MM.1S (cell line): ENCODE data around the gene NFKB2.

Experiments used
- DNase-seq: peaks from one replicate; pipeline ENCODE4 v3.0.0-alpha.2; 2015
- H2AFZ ChIP-seq: fragments of 300-600 bp; sonication (generic); 2 replicates; pipeline ENCODE4 v1.6.0; 2016; ENCODE audit warnings: antibody characterized with exemption, low read length
- H3F3A ChIP-seq: fragments of 300-600 bp; sonication (generic); 2 replicates; pipeline ENCODE4 v1.6.1; 2016; ENCODE audit warnings: mild to moderate bottlenecking, antibody characterized with exemption, low read length, moderate library complexity, mixed read lengths; ENCODE audit not compliant: insufficient read depth
- H3K27ac ChIP-seq: fragments of 300-600 bp; sonication (generic); 2 replicates; pipeline ENCODE4 v1.5.1; 2016; ENCODE audit warnings: mild to moderate bottlenecking, low read length
- H3K27me3 ChIP-seq: fragments of 300-600 bp; sonication (generic); replicated peaks from 2 replicates; pipeline ENCODE4 v1.6.0; 2016; ENCODE audit warnings: low read length; ENCODE audit not compliant: insufficient read depth
- H3K36me3 ChIP-seq: fragments of 300-600 bp; sonication (generic); replicated peaks from 2 replicates; pipeline ENCODE4 v1.6.1; 2016; ENCODE audit warnings: mild to moderate bottlenecking, low read length, mixed read lengths; ENCODE audit not compliant: insufficient read depth
- H3K4me1 ChIP-seq: fragments of 300-600 bp; sonication (generic); 2 replicates; pipeline ENCODE4 v1.6.1; 2016; ENCODE audit warnings: low read length, mixed read lengths
- H3K4me2 ChIP-seq: fragments of 300-600 bp; sonication (generic); 2 replicates; pipeline ENCODE4 v1.6.0; 2016; ENCODE audit warnings: low read depth, low read length
- H3K4me3 ChIP-seq: fragments of 300-600 bp; sonication (generic); 2 replicates; pipeline ENCODE4 v1.5.1; 2016; ENCODE audit warnings: low read length, mixed read lengths
- H3K79me2 ChIP-seq: fragments of 300-600 bp; sonication (generic); 2 replicates; pipeline ENCODE4 v1.6.1; 2016; ENCODE audit warnings: mixed run types, low read length, mixed read lengths
- H3K9ac ChIP-seq: fragments of 300-600 bp; sonication (generic); 2 replicates; pipeline ENCODE4 v1.6.1; 2016; ENCODE audit warnings: low read length, mixed read lengths
- H3K9me2 ChIP-seq: fragments of 300-600 bp; sonication (generic); replicated peaks from 2 replicates; pipeline ENCODE4 v1.6.1; 2016; ENCODE audit warnings: mild to moderate bottlenecking, low read length, mixed read lengths; ENCODE audit not compliant: insufficient read depth
- H3K9me3 ChIP-seq: fragments of 300-600 bp; sonication (generic); replicated peaks from 2 replicates; pipeline ENCODE4 v1.6.1; 2016; ENCODE audit warnings: mild to moderate bottlenecking, low read length, mixed read lengths; ENCODE audit not compliant: insufficient read depth
- H4K20me1 ChIP-seq: fragments of 300-600 bp; sonication (generic); 2 replicates; pipeline ENCODE4 v1.6.1; 2016; ENCODE audit warnings: mild to moderate bottlenecking, low read length, moderate library complexity, mixed read lengths; ENCODE audit not compliant: insufficient read depth
- CTCF ChIP-seq: fragments of 300-600 bp; sonication (generic); IDR thresholded peaks from 2 replicates; pipeline ENCODE4 v1.5.1; 2016; ENCODE audit warnings: antibody characterized with exemption, low read length, mixed read lengths
- EZH2 ChIP-seq: fragments of 300-600 bp; sonication (generic); optimal IDR thresholded peaks from 2 replicates; pipeline ENCODE3; 2017; ENCODE audit warnings: low read depth, mild to moderate bottlenecking, antibody characterized with exemption, low read length, mixed read lengths
- EZH2phosphoT487 ChIP-seq: fragments of 300-600 bp; sonication (generic); IDR thresholded peaks from 2 replicates; pipeline ENCODE4 v1.6.1; 2018; ENCODE audit warnings: antibody characterized with exemption, low read length

The NFKB2 gene

GRCh38 chr10:102394079-102394800, 1.3 kb upstream of the NFKB2 start:
- TF ChIP-seq EZH2 (no peak), EZH2phosphoT487 (no peak), CTCF (no peak)
- H3K9me2 ChIP-seq: no peaks in the 10 kb centered on the region
- H3K4me2 ChIP-seq: peak overlapping the region; percentile 97
- peak overlapping the region; percentile 100 for H3K27ac ChIP-seq
- H3K4me1 ChIP-seq: peaks cover 18% of the 10 kb centered on the region
- peak overlapping the region; percentile 100 for H3K9ac ChIP-seq
- H2AFZ ChIP-seq: peak overlapping the region; percentile 53; the same call in 1 of the 2 replicates
- DNase-seq: peak; percentile 98
- no peaks in the 10 kb centered on the region for H3K9me3 ChIP-seq
- no peaks in the 10 kb centered on the region for H3K27me3 ChIP-seq
- peak overlapping the region; percentile 99 for H3K4me3 ChIP-seq
- H3K36me3 ChIP-seq: peaks cover 7% of the 10 kb centered on the region
- H3F3A ChIP-seq: peaks cover 41% of the 10 kb centered on the region
- H3K79me2 ChIP-seq: peaks cover 37% of the 10 kb centered on the region
- H4K20me1 ChIP-seq: no peaks in the 10 kb centered on the region

- peak overlapping the region; percentile 100 for H3K27ac ChIP-seq
- H4K20me1 ChIP-seq: peaks cover 3% of the 10 kb centered on the region; the same call in 1 of the 2 replicates
- DNase-seq: peak; percentile 57
- peaks cover 7% of the 10 kb centered on the region for H3K36me3 ChIP-seq
- peak overlapping the region; percentile 97 for H3K4me2 ChIP-seq
- peaks cover 40% of the 10 kb centered on the region for H3K79me2 ChIP-seq
- H3F3A ChIP-seq: peaks cover 42% of the 10 kb centered on the region
- no peaks in the 10 kb centered on the region for H3K9me3 ChIP-seq
- H3K9me2 ChIP-seq: no peaks in the 10 kb centered on the region
- peak overlapping the region; percentile 99 for H3K4me3 ChIP-seq
- H3K9ac ChIP-seq: peak overlapping the region; percentile 100
- peaks cover 21% of the 10 kb centered on the region for H3K4me1 ChIP-seq
- no peak for TF ChIP-seq CTCF
- no peak for TF ChIP-seq EZH2phosphoT487
- TF ChIP-seq EZH2: no peak
- H3K27me3 ChIP-seq: no peaks in the 10 kb centered on the region
- H2AFZ ChIP-seq: peak overlapping the region; percentile 53; the same call in 1 of the 2 replicates
Measured at GRCh38 chr10:102394801-102395399, 605 bp upstream of the NFKB2 start.

- Histone ChIP-seq H3K27me3 (no peaks in the 10 kb centered on the region), H3K9ac (peak overlapping the region; percentile 100), H3K9me2 (no peaks in the 10 kb centered on the region), H3K4me2 (peak overlapping the region; percentile 93), H3K27ac (peak overlapping the region; percentile 100), H3K4me1 (peaks cover 24% of the 10 kb centered on the region), H3F3A (peaks cover 47% of the 10 kb centered on the region), H3K4me3 (peak overlapping the region; percentile 99), H2AFZ (no peak overlapping the region), H3K36me3 (peaks cover 12% of the 10 kb centered on the region), H3K79me2 (peaks cover 48% of the 10 kb centered on the region), H3K9me3 (no peaks in the 10 kb centered on the region), H4K20me1 (peaks cover 10% of the 10 kb centered on the region; the same call in 1 of the 2 replicates)
- peak; percentile 41 for DNase-seq
- TF ChIP-seq EZH2: no peak
- no peak for TF ChIP-seq CTCF
- no peak for TF ChIP-seq EZH2phosphoT487
Measured at GRCh38 chr10:102396317-102396650, 779 bp downstream of the NFKB2 start.
